HG02571 (cell line): ENCODE measurements around the gene ABCG4.

Source experiments
- ATAC-seq: cut with Tn5 transposase; IDR thresholded peaks from one replicate; pipeline ENCODE4 v1.9.1; 2021; ENCODE audit warnings: mild to moderate bottlenecking, moderate library complexity; ENCODE audit not compliant: unreplicated experiment

The ABCG4 gene

GRCh38 chr11:119205080-119205479 lies 56.2 kb downstream of the ABCG4 start:
- ATAC-seq: no peak

DNA sequence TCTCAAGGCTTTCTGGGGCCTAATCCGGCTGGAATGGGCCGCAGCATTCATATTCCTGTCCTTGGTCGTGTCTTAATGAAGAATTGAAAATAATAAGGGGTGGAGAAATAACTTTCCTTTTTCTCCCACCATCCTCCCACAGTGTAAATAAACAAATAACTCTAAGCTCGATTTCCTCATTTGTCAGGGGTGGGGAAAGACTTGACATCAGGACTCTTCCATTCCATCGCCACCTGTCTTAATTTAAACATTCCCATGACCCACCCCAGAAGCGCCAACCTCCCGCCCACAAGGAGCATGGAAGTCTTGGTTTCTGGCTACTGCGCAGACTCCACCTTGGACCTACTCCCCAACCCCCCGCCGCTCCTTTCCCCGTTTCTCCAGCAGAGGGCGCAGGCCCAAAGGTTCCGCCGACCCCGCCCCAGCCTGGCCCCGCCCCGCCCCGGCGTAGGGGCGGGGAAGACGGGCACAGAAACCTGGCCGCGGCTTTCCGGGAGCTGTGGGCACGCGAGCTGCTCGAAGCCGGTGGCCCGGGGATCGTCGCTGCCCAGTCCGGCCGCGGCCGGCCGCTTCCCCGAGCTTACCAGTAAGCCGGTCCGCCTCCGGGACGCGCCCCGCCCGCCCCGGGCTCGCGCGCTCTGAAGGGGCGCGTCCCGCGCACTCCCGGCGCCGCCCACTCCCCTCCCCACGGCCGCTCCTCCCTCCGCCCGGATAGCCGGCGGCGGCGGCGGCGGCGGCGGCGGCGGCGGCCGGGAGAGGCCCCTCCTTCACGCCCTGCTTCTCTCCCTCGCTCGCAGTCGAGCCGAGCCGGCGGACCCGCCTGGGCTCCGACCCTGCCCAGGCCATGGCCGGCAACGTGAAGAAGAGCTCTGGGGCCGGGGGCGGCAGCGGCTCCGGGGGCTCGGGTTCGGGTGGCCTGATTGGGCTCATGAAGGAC lies 57.0 kb downstream of the ABCG4 start, which contains the start of gene CBL:
Gene CBL (plus strand): TSS at position 766 of the 937 bp plus-strand sequence. CDS start 79 bp downstream, at position 845.
- peak; percentile 77 for ATAC-seq

DNA sequence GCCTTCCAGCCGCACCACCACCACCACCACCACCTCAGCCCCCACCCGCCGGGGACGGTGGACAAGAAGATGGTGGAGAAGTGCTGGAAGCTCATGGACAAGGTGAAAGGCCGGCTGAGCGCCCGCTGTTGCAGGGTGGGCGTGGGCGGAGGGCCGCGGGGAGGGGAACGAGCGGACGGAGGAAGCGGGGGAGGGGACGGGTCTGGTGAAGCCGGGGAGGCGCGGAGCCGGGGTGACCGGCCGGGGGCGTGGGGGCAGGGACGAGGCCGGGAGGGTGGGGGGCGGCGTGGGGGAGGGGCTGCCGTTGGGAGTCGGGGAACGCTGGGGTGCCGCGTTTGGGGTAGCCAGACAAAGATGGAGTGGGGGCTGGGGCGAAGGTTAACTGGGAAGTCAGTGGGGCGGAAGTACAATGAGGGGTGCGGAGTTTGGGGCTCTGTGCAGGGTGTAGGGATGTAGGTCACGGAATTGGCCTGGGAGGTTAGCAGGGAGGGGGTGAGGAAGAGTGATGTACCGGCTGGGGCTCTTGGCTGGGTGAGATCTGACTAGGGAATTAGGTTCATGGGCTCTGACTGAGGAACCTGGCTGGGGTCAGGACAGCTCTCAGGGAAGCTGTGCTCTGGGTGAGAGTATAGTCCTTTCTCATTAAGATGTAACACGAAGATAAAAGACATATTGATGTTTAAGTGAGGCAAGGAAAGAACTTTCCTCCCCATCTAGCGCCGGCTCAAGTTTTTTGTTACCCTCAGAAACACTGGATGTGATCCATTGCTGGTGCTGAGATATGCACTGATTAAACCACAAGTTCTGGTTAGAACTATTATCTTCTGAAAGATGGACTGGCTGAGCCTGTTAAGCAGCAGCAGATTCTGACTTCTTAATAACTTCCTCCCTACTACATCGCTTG lies 57.9 kb downstream of the ABCG4 start:
- ATAC-seq: peak; percentile 32

DNA sequence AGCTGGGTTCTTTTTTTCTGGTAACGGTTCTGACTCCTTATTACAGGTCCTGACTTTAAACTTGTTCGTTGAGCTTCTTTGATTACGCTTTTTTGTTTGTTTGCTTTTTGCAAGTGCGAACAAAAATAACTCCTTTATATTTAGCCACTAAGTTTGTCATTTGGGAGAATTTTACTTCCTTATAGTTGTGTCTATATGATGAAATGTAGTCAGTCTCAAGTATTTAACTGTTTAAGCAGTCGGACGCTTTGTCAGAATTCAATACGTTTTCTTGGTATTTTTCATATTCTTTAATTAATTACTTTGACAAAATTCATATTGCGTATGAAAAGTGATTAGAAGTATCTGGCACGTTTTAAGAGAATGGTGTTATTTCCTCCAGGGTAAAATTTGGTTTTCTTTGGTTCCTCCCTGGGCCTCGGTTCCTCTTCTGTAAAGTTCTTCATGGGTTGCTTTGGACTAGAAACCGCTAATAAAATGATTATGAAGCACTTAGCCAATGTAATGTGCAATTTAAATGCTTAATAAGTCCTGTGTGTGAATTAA lies 58.6 kb downstream of the ABCG4 start:
- ATAC-seq: no peak

- no peak for ATAC-seq
These were observed 60.3 kb downstream of the ABCG4 start for GRCh38 chr11:119209186-119209585.

GRCh38 chr11:119210050-119210449 lies 61.2 kb downstream of the ABCG4 start:
- ATAC-seq: no peak
